Panc1 (cell line): ENCODE results near the gene TEK. TPM values are rescaled to one million over a fixed set of nuclear protein-coding genes. Genes with fewer than 3 reads are reported as not detected.

Experiments used
- ATAC-seq: fragments of 200-7000 bp; cut with Tn5 transposase; 2 replicates; pipeline ENCODE4 v1.9.1; 2020; ENCODE audit warnings: mild to moderate bottlenecking, moderate library complexity
- BruUV-seq: library from RNA; stranded (reverse); fragments of 400-500 nt; replicated peaks from 2 replicates; lab custom pipeline; 2021; lab: Mats Ljungman, UMichigan
- CTCF ChIA-PET: fragments of 300-600 bp; sonication (Branson Sonifier 250); formaldehyde crosslinking; loops from one replicate; lab custom pipeline; 2022; ENCODE audit warnings: antibody characterized with exemption; lab: Charles Lee
- POLR2A ChIA-PET: fragments of 300-600 bp; sonication (Branson Sonifier 250); formaldehyde crosslinking; loops from one replicate; lab custom pipeline; 2022; ENCODE audit warnings: antibody characterized with exemption; lab: Charles Lee
- DNase-seq: peaks from one replicate; pipeline ENCODE4 v3.0.0-alpha.2; 2010; ENCODE audit warnings: low read depth, low spot score
- H3K27ac ChIP-seq: 2 replicates; pipeline ENCODE4 v1.5.1; 2011; ENCODE audit warnings: mild to moderate bottlenecking, low read length, inconsistent platforms
- H3K27me3 ChIP-seq: fragments of 200-500 bp; sonication (Bioruptor generic); 2 replicates; pipeline ENCODE4 v1.6.0; 2014; ENCODE audit warnings: low read length, inconsistent platforms; ENCODE audit not compliant: control insufficient read depth, insufficient read depth
- H3K36me3 ChIP-seq: fragments of 200-500 bp; sonication (Bioruptor generic); 2 replicates; pipeline ENCODE4 v1.5.1; 2014; ENCODE audit warnings: inconsistent platforms, mild to moderate bottlenecking, low read length, moderate library complexity; ENCODE audit not compliant: control insufficient read depth, insufficient read depth
- H3K4me1 ChIP-seq: 2 replicates; pipeline ENCODE4 v1.5.1; 2011; ENCODE audit warnings: inconsistent platforms, mild to moderate bottlenecking, low read length, moderate library complexity; ENCODE audit not compliant: control insufficient read depth, insufficient read depth
- H3K4me3 ChIP-seq, 2 experiments: 2 replicates each; pipeline ENCODE4 v1.5.1; 2011 to 2012; ENCODE audit warnings: low read depth in 2 of 2, low read length in 2 of 2, mild to moderate bottlenecking in 2 of 2, inconsistent platforms in 1 of 2, moderate library complexity in 1 of 2
- H3K9me3 ChIP-seq: fragments of 200-500 bp; sonication (Bioruptor generic); 2 replicates; pipeline ENCODE4 v1.5.1; 2014; ENCODE audit warnings: low read depth, mild to moderate bottlenecking, inconsistent platforms, low read length, moderate library complexity; ENCODE audit not compliant: control insufficient read depth, insufficient read depth
- CTCF ChIP-seq: fragments of 450-650 bp; IDR thresholded peaks from 2 replicates; pipeline ENCODE4 v1.5.1; 2017; ENCODE audit warnings: mild to moderate bottlenecking
- POLR2AphosphoS5 ChIP-seq: IDR thresholded peaks from 2 replicates; pipeline ENCODE4 v1.6.1; 2012; ENCODE audit warnings: mild to moderate bottlenecking, low read depth, low read length, moderate library complexity
- SIN3A ChIP-seq: IDR thresholded peaks from 2 replicates; pipeline ENCODE4 v1.6.1; 2012; ENCODE audit warnings: low read depth, mild to moderate bottlenecking, low read length, moderate library complexity, borderline replicate concordance; ENCODE audit not compliant: insufficient read depth
- TCF7L2 ChIP-seq: IDR thresholded peaks from 2 replicates; pipeline ENCODE4 v1.6.1; 2011; ENCODE audit warnings: mild to moderate bottlenecking, low read depth, low read length, inconsistent platforms
- in situ Hi-C: cut with HindIII; loops from 2 replicates; pipeline ENCODE4 v1.10.0; 2016; ENCODE audit warnings: low sequenced_read_pairs, low pct_unique_long_range_greater_than_20kb
- intact Hi-C: fragments of 100-400 bp; cut with micrococcal nuclease; formaldehyde crosslinking; loops from one replicate; pipeline ENCODE4 v1.10.0; 2022; ENCODE audit not compliant: unreplicated experiment
- total RNA-seq: library from RNA; stranded (reverse); gene quantifications from one replicate; pipeline ENCODE4 v1.2.1, GENCODE V29; 2021; ENCODE audit not compliant: unreplicated experiment
- TF ChIP-seq, protein P1 (sequence below), 2 experiments: IDR thresholded peaks; 2 replicates each; pipeline ENCODE4 v1.6.1; 2011 to 2012; ENCODE audit warnings: low read depth in 2 of 2, control low read depth in 1 of 2, low read length in 1 of 2, mild to moderate bottlenecking in 1 of 2, moderate library complexity in 1 of 2; ENCODE audit not compliant: insufficient read depth in 1 of 2

The TEK gene
- total RNA-seq, 1 experiment from 2014 or later: not detected

DNA sequence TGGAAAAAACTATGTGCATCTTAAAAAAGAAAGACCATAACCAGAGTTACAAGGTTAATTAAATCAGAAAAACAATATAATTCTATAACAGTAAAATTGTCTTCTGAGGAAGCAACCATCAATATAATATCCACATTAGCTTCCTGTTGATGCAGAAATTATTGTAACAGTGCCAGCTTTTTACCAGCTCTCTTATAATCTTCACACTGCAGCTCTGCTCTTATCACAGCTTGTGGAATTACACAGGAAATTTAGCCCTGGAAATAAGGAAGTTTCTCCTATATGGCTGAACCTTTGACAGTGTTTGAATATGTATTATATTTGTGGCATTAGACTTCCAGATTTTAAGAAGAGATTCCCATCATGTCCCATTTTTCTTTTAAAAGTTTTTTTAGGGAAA, 49.1 kb upstream of the TEK start:
- BruUV-seq: no TSS peak
- TF ChIP-seq POLR2AphosphoS5 (no peak), TCF7L2 (no peak), SIN3A (no peak), CTCF (no peak)
- TF ChIP-seq, protein P1, sequence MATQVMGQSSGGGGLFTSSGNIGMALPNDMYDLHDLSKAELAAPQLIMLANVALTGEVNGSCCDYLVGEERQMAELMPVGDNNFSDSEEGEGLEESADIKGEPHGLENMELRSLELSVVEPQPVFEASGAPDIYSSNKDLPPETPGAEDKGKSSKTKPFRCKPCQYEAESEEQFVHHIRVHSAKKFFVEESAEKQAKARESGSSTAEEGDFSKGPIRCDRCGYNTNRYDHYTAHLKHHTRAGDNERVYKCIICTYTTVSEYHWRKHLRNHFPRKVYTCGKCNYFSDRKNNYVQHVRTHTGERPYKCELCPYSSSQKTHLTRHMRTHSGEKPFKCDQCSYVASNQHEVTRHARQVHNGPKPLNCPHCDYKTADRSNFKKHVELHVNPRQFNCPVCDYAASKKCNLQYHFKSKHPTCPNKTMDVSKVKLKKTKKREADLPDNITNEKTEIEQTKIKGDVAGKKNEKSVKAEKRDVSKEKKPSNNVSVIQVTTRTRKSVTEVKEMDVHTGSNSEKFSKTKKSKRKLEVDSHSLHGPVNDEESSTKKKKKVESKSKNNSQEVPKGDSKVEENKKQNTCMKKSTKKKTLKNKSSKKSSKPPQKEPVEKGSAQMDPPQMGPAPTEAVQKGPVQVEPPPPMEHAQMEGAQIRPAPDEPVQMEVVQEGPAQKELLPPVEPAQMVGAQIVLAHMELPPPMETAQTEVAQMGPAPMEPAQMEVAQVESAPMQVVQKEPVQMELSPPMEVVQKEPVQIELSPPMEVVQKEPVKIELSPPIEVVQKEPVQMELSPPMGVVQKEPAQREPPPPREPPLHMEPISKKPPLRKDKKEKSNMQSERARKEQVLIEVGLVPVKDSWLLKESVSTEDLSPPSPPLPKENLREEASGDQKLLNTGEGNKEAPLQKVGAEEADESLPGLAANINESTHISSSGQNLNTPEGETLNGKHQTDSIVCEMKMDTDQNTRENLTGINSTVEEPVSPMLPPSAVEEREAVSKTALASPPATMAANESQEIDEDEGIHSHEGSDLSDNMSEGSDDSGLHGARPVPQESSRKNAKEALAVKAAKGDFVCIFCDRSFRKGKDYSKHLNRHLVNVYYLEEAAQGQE (IDR thresholded peaks at IDR 0.05; ENCODE audit: insufficient read depth in 1 of 2, low read depth in 2 of 2, low read length in 1 of 2): no peak
- in situ Hi-C loops: no loop called here
- H3K9me3 ChIP-seq: no peaks in the 10 kb centered on the region
- ChIA-PET CTCF (no interaction called here), POLR2A (no interaction called here)
- intact Hi-C loops: no loop called here
- DNase-seq (no peak), ATAC-seq (no peak)
- no peaks in the 10 kb centered on the region for H3K27me3 ChIP-seq
- H3K4me1 ChIP-seq: no peaks in the 10 kb centered on the region
- H3K4me3 ChIP-seq: no peak overlapping the region
- H3K27ac ChIP-seq: no peak overlapping the region
- no peaks in the 10 kb centered on the region for H3K36me3 ChIP-seq

GRCh38 chr9:27065288-27065687, 43.7 kb upstream of the TEK start:
- CTCF ChIA-PET: no interaction called here
- ATAC-seq (no peak), DNase-seq (no peak)
- Histone ChIP-seq H3K36me3 (no peaks in the 10 kb centered on the region), H3K27me3 (no peaks in the 10 kb centered on the region), H3K4me3 (no peak overlapping the region), H3K4me1 (no peaks in the 10 kb centered on the region), H3K27ac (no peak overlapping the region), H3K9me3 (no peaks in the 10 kb centered on the region)
- POLR2A ChIA-PET: no interaction called here
- no peak for TF ChIP-seq POLR2AphosphoS5
- no peak for TF ChIP-seq TCF7L2
- no peak for TF ChIP-seq SIN3A
- no peak for TF ChIP-seq CTCF
- TF ChIP-seq, protein P1 (IDR thresholded peaks at IDR 0.05; ENCODE audit: insufficient read depth in 1 of 2, low read depth in 2 of 2, low read length in 1 of 2): no peak
- intact Hi-C loops: no loop called here
- in situ Hi-C loops: no loop called here
- no TSS peak for BruUV-seq
